ENCODE measurements around the gene UBE2E3. TPM values are rescaled to one million over a fixed set of nuclear protein-coding genes. Genes with fewer than 3 reads are reported as not detected.

Gene UBE2E3
- total RNA-seq, 1 donor from 2014 or later: 379 TPM

- no peak overlapping the region for H3K9ac ChIP-seq
- H3K27ac Mint-ChIP-seq: no peak overlapping the region
These were observed 56.0 kb downstream of the UBE2E3 start for GRCh38 chr2:181036445-181036844.

DNA sequence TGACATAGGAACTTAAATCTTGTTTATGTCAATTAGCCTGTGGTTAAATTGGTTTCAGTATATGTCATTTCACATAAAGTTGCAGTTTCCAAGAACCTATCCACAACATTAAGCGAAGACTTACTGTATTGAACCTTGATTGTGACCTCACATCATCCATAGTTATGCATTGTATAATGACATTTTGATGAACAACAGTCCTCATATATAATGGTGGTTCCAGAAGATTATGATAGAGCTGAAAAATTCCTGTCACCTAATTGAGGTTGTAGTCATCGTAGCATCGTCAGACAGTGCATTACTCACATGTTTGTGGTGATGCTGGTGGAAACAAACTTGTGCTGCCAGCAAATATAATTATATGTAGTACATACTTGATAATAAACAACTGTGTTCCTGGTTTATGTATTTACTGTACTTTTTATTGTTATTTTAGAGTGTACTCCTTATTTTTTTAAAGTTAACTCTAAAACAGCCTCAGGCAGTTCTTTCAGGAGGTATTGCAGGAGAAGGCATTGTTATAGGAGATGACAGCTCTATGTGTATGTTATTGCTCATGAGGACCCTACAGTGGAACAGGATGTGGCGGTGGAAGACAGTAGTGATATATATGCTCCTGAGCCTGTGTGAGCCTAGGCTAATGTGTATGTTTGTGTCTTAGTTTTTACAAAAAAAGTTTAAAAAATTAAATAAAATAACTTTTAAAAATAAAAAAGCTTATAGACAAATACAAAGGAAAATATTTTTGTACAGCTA, 56.6 kb downstream of the UBE2E3 start:
- H3K36me3 ChIP-seq: no peaks in the 10 kb centered on the region
- no peak overlapping the region for H2AFZ ChIP-seq (replicated peaks)
- H4K20me1 ChIP-seq (ENCODE audit: low read depth): peaks cover 13% of the 10 kb centered on the region
- no peak overlapping the region for H3K27ac ChIP-seq
- peaks cover 83% of the 10 kb centered on the region for H3K79me2 ChIP-seq (ENCODE audit: low read depth)
- Mint-ChIP-seq H3K27me3 (ENCODE audit: insufficient read depth, low read depth) (no peaks in the 10 kb centered on the region), H3K27ac (no peak overlapping the region), H3K4me1 (no peaks in the 10 kb centered on the region), H3K9me3 (peaks cover 15% of the 10 kb centered on the region), H3K36me3 (peaks cover 24% of the 10 kb centered on the region), H3K4me3 (no peak overlapping the region)
- no peaks in the 10 kb centered on the region for H3K4me1 ChIP-seq
- no peaks in the 10 kb centered on the region for H3K9me3 ChIP-seq (ENCODE audit: low read depth)
- no peak overlapping the region for H3K9ac ChIP-seq
- H3F3A ChIP-seq (ENCODE audit: low read depth): no peaks in the 10 kb centered on the region
- TF ChIP-seq EZH2 (IDR thresholded peaks at IDR 0.05) (no peak), EZH2phosphoT487 (IDR thresholded peaks at IDR 0.05) (no peak)
- TF ChIP-seq, protein P1, sequence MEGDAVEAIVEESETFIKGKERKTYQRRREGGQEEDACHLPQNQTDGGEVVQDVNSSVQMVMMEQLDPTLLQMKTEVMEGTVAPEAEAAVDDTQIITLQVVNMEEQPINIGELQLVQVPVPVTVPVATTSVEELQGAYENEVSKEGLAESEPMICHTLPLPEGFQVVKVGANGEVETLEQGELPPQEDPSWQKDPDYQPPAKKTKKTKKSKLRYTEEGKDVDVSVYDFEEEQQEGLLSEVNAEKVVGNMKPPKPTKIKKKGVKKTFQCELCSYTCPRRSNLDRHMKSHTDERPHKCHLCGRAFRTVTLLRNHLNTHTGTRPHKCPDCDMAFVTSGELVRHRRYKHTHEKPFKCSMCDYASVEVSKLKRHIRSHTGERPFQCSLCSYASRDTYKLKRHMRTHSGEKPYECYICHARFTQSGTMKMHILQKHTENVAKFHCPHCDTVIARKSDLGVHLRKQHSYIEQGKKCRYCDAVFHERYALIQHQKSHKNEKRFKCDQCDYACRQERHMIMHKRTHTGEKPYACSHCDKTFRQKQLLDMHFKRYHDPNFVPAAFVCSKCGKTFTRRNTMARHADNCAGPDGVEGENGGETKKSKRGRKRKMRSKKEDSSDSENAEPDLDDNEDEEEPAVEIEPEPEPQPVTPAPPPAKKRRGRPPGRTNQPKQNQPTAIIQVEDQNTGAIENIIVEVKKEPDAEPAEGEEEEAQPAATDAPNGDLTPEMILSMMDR (IDR thresholded peaks at IDR 0.05): no peak
- H3K4me3 ChIP-seq: no peak overlapping the region
- H3K27me3 ChIP-seq: no peaks in the 10 kb centered on the region
- H3K4me2 ChIP-seq: no peak overlapping the region
- no peak for DNase-seq (ENCODE audit: low spot score)

More at GRCh38 chr2:181036445-181036844, 56.0 kb downstream of the UBE2E3 start:
- TF ChIP-seq, protein P1 (IDR thresholded peaks at IDR 0.05): no peak
- TF ChIP-seq EZH2phosphoT487 (IDR thresholded peaks at IDR 0.05) (no peak), EZH2 (IDR thresholded peaks at IDR 0.05) (no peak)
- no peaks in the 10 kb centered on the region for H3K27me3 ChIP-seq
- no peak for DNase-seq (ENCODE audit: low spot score)
- peaks cover 13% of the 10 kb centered on the region for H4K20me1 ChIP-seq (ENCODE audit: low read depth)
- H3K36me3 ChIP-seq: no peaks in the 10 kb centered on the region
- Mint-ChIP-seq H3K9me3 (peaks cover 16% of the 10 kb centered on the region), H3K4me1 (no peaks in the 10 kb centered on the region), H3K36me3 (peaks cover 24% of the 10 kb centered on the region), H3K27me3 (ENCODE audit: insufficient read depth, low read depth) (no peaks in the 10 kb centered on the region), H3K4me3 (no peak overlapping the region)
- H3F3A ChIP-seq (ENCODE audit: low read depth): no peaks in the 10 kb centered on the region
- no peaks in the 10 kb centered on the region for H3K4me1 ChIP-seq
- no peak overlapping the region for H3K4me3 ChIP-seq
- H3K4me2 ChIP-seq: no peak overlapping the region
- peaks cover 83% of the 10 kb centered on the region for H3K79me2 ChIP-seq (ENCODE audit: low read depth)
- no peak overlapping the region for H3K27ac ChIP-seq
- H3K9me3 ChIP-seq (ENCODE audit: low read depth): no peaks in the 10 kb centered on the region
- no peak overlapping the region for H2AFZ ChIP-seq (replicated peaks)

GRCh38 chr2:181037922-181038321, 57.5 kb downstream of the UBE2E3 start:
- H3K4me1 Mint-ChIP-seq: no peaks in the 10 kb centered on the region
- peaks cover 85% of the 10 kb centered on the region for H3K79me2 ChIP-seq (ENCODE audit: low read depth)

More at GRCh38 chr2:181037922-181038321, 57.5 kb downstream of the UBE2E3 start:
- TF ChIP-seq EZH2 (IDR thresholded peaks at IDR 0.05): no peak
- TF ChIP-seq EZH2phosphoT487 (IDR thresholded peaks at IDR 0.05): no peak
- TF ChIP-seq, protein P1 (IDR thresholded peaks at IDR 0.05): no peak
- peaks cover 20% of the 10 kb centered on the region for H3K36me3 Mint-ChIP-seq
- no peak overlapping the region for H3K9ac ChIP-seq
- no peaks in the 10 kb centered on the region for H3K36me3 ChIP-seq
- no peak overlapping the region for H3K4me3 ChIP-seq
- no peak overlapping the region for H3K27ac Mint-ChIP-seq
- H3K27me3 Mint-ChIP-seq (ENCODE audit: insufficient read depth, low read depth): no peaks in the 10 kb centered on the region
- no peak overlapping the region for H2AFZ ChIP-seq (replicated peaks)
- peaks cover 13% of the 10 kb centered on the region for H4K20me1 ChIP-seq (ENCODE audit: low read depth)
- H3K9me3 ChIP-seq (ENCODE audit: low read depth): no peaks in the 10 kb centered on the region
- no peak overlapping the region for H3K4me2 ChIP-seq
- peaks cover 10% of the 10 kb centered on the region for H3K9me3 Mint-ChIP-seq
- no peaks in the 10 kb centered on the region for H3K4me1 ChIP-seq
- no peaks in the 10 kb centered on the region for H3F3A ChIP-seq (ENCODE audit: low read depth)
- H3K27me3 ChIP-seq: no peaks in the 10 kb centered on the region
- no peak overlapping the region for H3K4me3 Mint-ChIP-seq
- DNase-seq (ENCODE audit: low spot score): no peak
- no peak overlapping the region for H3K27ac ChIP-seq
